T1000 (cell line): ENCODE results near the gene VRK1.

Source experiments
- DNase-seq: peaks from one replicate; lab custom pipeline; 2025; ENCODE audit warnings: mixed read lengths; lab: John Stamatoyannopoulos, UW

The VRK1 gene

GRCh38 chr14:96790706-96791105 is 6.5 kb upstream of the VRK1 start:
- no peak for DNase-seq

- DNase-seq, result no peak
Measured at GRCh38 chr14:96792003-96792402, 5.2 kb upstream of the VRK1 start.

- no peak for DNase-seq
Measured at GRCh38 chr14:96792591-96792990, 4.6 kb upstream of the VRK1 start.

- DNase-seq, result no peak
Measured at GRCh38 chr14:96793547-96793946, 3.6 kb upstream of the VRK1 start.

GRCh38 chr14:96795109-96795828 is 1.9 kb upstream of the VRK1 start:
- DNase-seq, result no peak

- DNase-seq, result peak; percentile 22
Measured at GRCh38 chr14:96797582-96798349, 584 bp downstream of the VRK1 start.

GRCh38 chr14:96798956-96799355 is 1.8 kb downstream of the VRK1 start:
- DNase-seq, result no peak

GRCh38 chr14:96799489-96800054 is 2.4 kb downstream of the VRK1 start:
- no peak for DNase-seq

GRCh38 chr14:96801931-96802330 is 4.7 kb downstream of the VRK1 start:
- DNase-seq, result no peak

GRCh38 chr14:96802963-96803362 is 5.8 kb downstream of the VRK1 start:
- no peak for DNase-seq

- no peak for DNase-seq
Measured at GRCh38 chr14:96803958-96804357, 6.8 kb downstream of the VRK1 start.

GRCh38 chr14:96804895-96805294 is 7.7 kb downstream of the VRK1 start:
- DNase-seq, result no peak

GRCh38 chr14:96805956-96806355 is 8.8 kb downstream of the VRK1 start:
- DNase-seq, result no peak

GRCh38 chr14:96806836-96807235 is 9.7 kb downstream of the VRK1 start:
- no peak for DNase-seq

GRCh38 chr14:96808619-96809406 is 11.6 kb downstream of the VRK1 start:
- no peak for DNase-seq

GRCh38 chr14:96811265-96811664 is 14.1 kb downstream of the VRK1 start:
- DNase-seq, result no peak

- no peak for DNase-seq
Measured at GRCh38 chr14:96811985-96812667, 14.9 kb downstream of the VRK1 start.

GRCh38 chr14:96816281-96816680 is 19.1 kb downstream of the VRK1 start:
- DNase-seq, result no peak

- no peak for DNase-seq
Measured at GRCh38 chr14:96817750-96818666, 20.8 kb downstream of the VRK1 start.

GRCh38 chr14:96821501-96821900 is 24.3 kb downstream of the VRK1 start:
- no peak for DNase-seq

- no peak for DNase-seq
Measured at GRCh38 chr14:96823652-96824051, 26.5 kb downstream of the VRK1 start.
